Kidney (tissue), 14 donors: ENCODE data around the gene DENND10. TPM values are rescaled to one million over a fixed set of nuclear protein-coding genes. Genes with fewer than 3 reads are reported as not detected.

Source experiments
- DNase-seq, 5 donors: peaks; one replicate each; pipeline ENCODE4 v3.0.0-alpha.2; 2013 to 2020
- FAIRE-seq: peaks from 2 replicates; lab custom pipeline; 2012; peaks lifted over from hg19 to GRCh38; lab: Jason Lieb, UNC
- H3K27ac ChIP-seq, 2 donors: one replicate each; pipeline ENCODE4 v1.7.0; 2013; ENCODE audit warnings: low read depth in 2 of 2, low read length in 2 of 2, inconsistent platforms in 1 of 2
- H3K27me3 ChIP-seq: one replicate; pipeline ENCODE4 v1.7.1; 2013; ENCODE audit warnings: low read length, inconsistent platforms; ENCODE audit not compliant: control insufficient read depth, insufficient read depth
- H3K36me3 ChIP-seq, 3 donors: one replicate each; pipeline versions ENCODE4 v1.7.0 to v1.7.1; 2013; ENCODE audit warnings: low read length in 3 of 3, control low read depth in 1 of 3, inconsistent platforms in 1 of 3; ENCODE audit not compliant: insufficient read depth in 3 of 3, control insufficient read depth in 2 of 3
- H3K4me1 ChIP-seq, 3 donors: one replicate each; pipeline versions ENCODE4 v1.7.0 to v1.7.1; 2013; ENCODE audit warnings: low read length in 3 of 3, inconsistent platforms in 1 of 3, low read depth in 1 of 3; ENCODE audit not compliant: control insufficient read depth in 2 of 3, insufficient read depth in 2 of 3
- H3K4me3 ChIP-seq, 3 donors: one replicate each; pipeline versions ENCODE4 v1.7.0 to v1.8.1; 2013; ENCODE audit warnings: low read length in 3 of 3, control low read depth in 1 of 3, inconsistent platforms in 1 of 3
- H3K9ac ChIP-seq, 3 donors: one replicate each; pipeline versions ENCODE4 v1.7.0 to v1.7.1; 2013; ENCODE audit warnings: low read length in 3 of 3, control low read depth in 1 of 3, inconsistent platforms in 1 of 3
- H3K9me3 ChIP-seq, 3 donors: one replicate each; pipeline versions ENCODE4 v1.7.0 to v1.7.1; 2013; ENCODE audit warnings: low read length in 3 of 3, control low read depth in 1 of 3, inconsistent platforms in 1 of 3; ENCODE audit not compliant: control insufficient read depth in 2 of 3, insufficient read depth in 1 of 3
- CTCF ChIP-seq: IDR thresholded peaks from 3 replicates; pipeline ENCODE4 v1.5.1; 2012; ENCODE audit warnings: mild to moderate bottlenecking, moderate library complexity, borderline replicate concordance; ENCODE audit not compliant: insufficient read depth; ENCODE audit errors: extremely low read depth
- intact Hi-C: fragments of 100-400 bp; cut with DNase I; formaldehyde crosslinking; loops from one replicate; pipeline ENCODE4 v1.11.1; 2022
- polyA plus RNA-seq: library from polyadenylated mRNA; stranded (reverse); fragments of 350-450 nt; fragmentation: Illumina TruSeq; extraction: RNeasy Lipid Tissue Mini Kit (QIAGEN cat#74804); gene quantifications from one replicate; pipeline ENCODE4 v1.2.3, GENCODE V29; 2014; ENCODE audit warnings: low read depth, low replicate concordance; ENCODE audit not compliant: insufficient read depth
- total RNA-seq: library from RNA; stranded (reverse); fragmentation: NEBNext Ultra II Directional; extraction: Animal tissue kit (Norgen Biotek cat#: 25700); gene quantifications from one replicate; pipeline ENCODE4 v1.2.1, GENCODE V29; 2021
- donor health status: control.
- donor health status: control.
- donor health status: control.
- donor health status: control.
- donor health status: control.
- donor health status: DM: yes; HTN: yes; CAD: no.
- donor health status: Normal renal cell carcinoma (clear cell type).

Gene DENND10
- total and polyA plus RNA-seq, 2 donors from 2014 or later, result 31.6 to 31.7 TPM

GRCh38 chr10:119132521-119133345 is 28.8 kb downstream of the DENND10 start:
- DNase-seq (no peak), FAIRE-seq (no peak)
- TF ChIP-seq CTCF, result no peak
- intact Hi-C loops, result no loop called here
- H3K27ac ChIP-seq, result no peak overlapping the region
- H3K36me3 ChIP-seq, result peaks cover 8 to 22% (median 14%) of the 10 kb centered on the region in 3 donors
- H3K9ac ChIP-seq, result no peak overlapping the region
- no peaks in the 10 kb centered on the region for H3K27me3 ChIP-seq
- H3K9me3 ChIP-seq, result no peaks in the 10 kb centered on the region
- no peaks in the 10 kb centered on the region for H3K4me1 ChIP-seq
- no peak overlapping the region for H3K4me3 ChIP-seq

- no peaks in the 10 kb centered on the region for H3K9me3 ChIP-seq
- H3K27me3 ChIP-seq, result no peaks in the 10 kb centered on the region
- intact Hi-C loops, result no loop called here
- H3K36me3 ChIP-seq, result peaks cover 8 to 18% (median 14%) of the 10 kb centered on the region in 3 donors
- FAIRE-seq (no peak), DNase-seq (no peak)
- H3K27ac ChIP-seq, result no peak overlapping the region
- H3K4me3 ChIP-seq, result no peak overlapping the region
- H3K9ac ChIP-seq, result no peak overlapping the region
- no peaks in the 10 kb centered on the region for H3K4me1 ChIP-seq
- no peak for TF ChIP-seq CTCF
Observed at GRCh38 chr10:119133949-119134348, 30.0 kb downstream of the DENND10 start.

- peaks cover 0 to 2% (median 0%) of the 10 kb centered on the region in 3 donors for H3K4me1 ChIP-seq
- no peak overlapping the region for H3K27ac ChIP-seq
- H3K27me3 ChIP-seq, result no peaks in the 10 kb centered on the region
- intact Hi-C loops, result no loop called here
- no peak overlapping the region for H3K4me3 ChIP-seq
- TF ChIP-seq CTCF, result no peak
- no peak for DNase-seq
- H3K9ac ChIP-seq, result no peak overlapping the region
- H3K36me3 ChIP-seq, result peaks cover 4 to 11% (median 8%) of the 10 kb centered on the region in 3 donors
- no peak for FAIRE-seq
- no peaks in the 10 kb centered on the region for H3K9me3 ChIP-seq
Observed at GRCh38 chr10:119135513-119135881, 31.6 kb downstream of the DENND10 start.
